Gastroesophageal sphincter (tissue), 3 donors: ENCODE data around the gene MYO18A.

ENCODE experiments used
- POLR2A ChIP-seq, 2 donors: fragments of 450-650 bp; IDR thresholded peaks; one replicate each; pipeline ENCODE4 v1.6.1; 2017; ENCODE audit warnings: antibody characterized with exemption in 2 of 2, mild to moderate bottlenecking in 2 of 2, moderate library complexity in 1 of 2
- POLR2AphosphoS5 ChIP-seq: sonication (generic); formaldehyde crosslinking; IDR thresholded peaks from one replicate; pipeline ENCODE4 v1.6.1; 2017; ENCODE audit warnings: antibody characterized with exemption
- TF ChIP-seq, protein P1 (sequence below), 4 experiments: fragments of 200-600 bp in 2 of 4; fragments of 450-650 bp in 2 of 4; sonication (generic) in 1 of 4; IDR thresholded peaks; one replicate each; pipeline ENCODE4 v1.5.1; 2017 to 2019; ENCODE audit warnings: antibody characterized with exemption in 4 of 4, mild to moderate bottlenecking in 2 of 4, moderate library complexity in 2 of 4

DNA sequence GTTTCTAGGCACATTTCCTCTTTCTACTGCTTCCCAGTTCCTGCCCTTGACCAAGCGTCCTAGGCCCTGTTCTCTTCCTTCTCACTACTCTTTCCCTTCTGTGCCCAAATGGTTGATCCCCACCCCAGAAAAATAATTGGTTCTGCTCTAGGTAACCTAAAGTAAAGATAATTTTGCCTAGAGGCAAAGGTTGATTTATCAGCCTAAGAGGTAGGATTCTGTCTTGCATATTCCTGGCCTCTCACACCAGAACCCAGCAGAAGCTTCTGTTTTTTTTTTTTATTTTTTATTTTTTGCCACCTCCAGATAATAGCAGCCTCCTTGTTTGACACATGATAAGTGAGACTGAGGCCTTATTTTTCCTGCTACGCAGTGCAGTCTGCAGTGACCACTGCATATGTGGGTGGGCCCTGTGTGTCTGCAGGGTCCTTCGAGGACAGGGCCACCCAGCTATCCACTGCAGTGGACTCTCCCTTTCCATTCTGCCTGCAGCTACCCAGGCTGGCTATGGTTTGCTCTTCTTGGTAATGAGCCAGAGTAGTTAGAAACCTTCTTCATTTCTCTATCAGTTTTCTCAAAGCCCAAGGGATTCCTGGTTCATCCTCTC lies 136.6 kb downstream of the MYO18A start:
- TF ChIP-seq, protein P1, sequence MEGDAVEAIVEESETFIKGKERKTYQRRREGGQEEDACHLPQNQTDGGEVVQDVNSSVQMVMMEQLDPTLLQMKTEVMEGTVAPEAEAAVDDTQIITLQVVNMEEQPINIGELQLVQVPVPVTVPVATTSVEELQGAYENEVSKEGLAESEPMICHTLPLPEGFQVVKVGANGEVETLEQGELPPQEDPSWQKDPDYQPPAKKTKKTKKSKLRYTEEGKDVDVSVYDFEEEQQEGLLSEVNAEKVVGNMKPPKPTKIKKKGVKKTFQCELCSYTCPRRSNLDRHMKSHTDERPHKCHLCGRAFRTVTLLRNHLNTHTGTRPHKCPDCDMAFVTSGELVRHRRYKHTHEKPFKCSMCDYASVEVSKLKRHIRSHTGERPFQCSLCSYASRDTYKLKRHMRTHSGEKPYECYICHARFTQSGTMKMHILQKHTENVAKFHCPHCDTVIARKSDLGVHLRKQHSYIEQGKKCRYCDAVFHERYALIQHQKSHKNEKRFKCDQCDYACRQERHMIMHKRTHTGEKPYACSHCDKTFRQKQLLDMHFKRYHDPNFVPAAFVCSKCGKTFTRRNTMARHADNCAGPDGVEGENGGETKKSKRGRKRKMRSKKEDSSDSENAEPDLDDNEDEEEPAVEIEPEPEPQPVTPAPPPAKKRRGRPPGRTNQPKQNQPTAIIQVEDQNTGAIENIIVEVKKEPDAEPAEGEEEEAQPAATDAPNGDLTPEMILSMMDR (IDR thresholded peaks at IDR 0.05): no peak
- TF ChIP-seq POLR2A (IDR thresholded peaks at IDR 0.05): no peak
- no peak for TF ChIP-seq POLR2AphosphoS5
